NB4 (cell line): ENCODE results near the gene CPNE4.

Source experiments
- CTCF ChIP-seq: IDR thresholded peaks from one replicate; pipeline ENCODE4 v1.5.1; 2012; ENCODE audit warnings: low read depth, low read length
- POLR2A ChIP-seq: IDR thresholded peaks from 2 replicates; pipeline ENCODE4 v1.6.1; 2011; ENCODE audit warnings: mild to moderate bottlenecking; ENCODE audit not compliant: insufficient read length; ENCODE audit errors: extremely low read depth
- TF ChIP-seq, protein P1 (sequence below): IDR thresholded peaks from 2 replicates; pipeline ENCODE4 v1.6.1; 2011; ENCODE audit warnings: low read depth, low read length

GRCh38 chr3:131803113-131803512 lies 231.7 kb downstream of the CPNE4 start:
- no peak for TF ChIP-seq POLR2A
- TF ChIP-seq CTCF = no peak
- TF ChIP-seq, protein P1, sequence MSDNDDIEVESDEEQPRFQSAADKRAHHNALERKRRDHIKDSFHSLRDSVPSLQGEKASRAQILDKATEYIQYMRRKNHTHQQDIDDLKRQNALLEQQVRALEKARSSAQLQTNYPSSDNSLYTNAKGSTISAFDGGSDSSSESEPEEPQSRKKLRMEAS = no peak
